ENCODE data around the gene BBIP1. TPM values are rescaled to one million over a fixed set of nuclear protein-coding genes. Genes with fewer than 3 reads are reported as not detected.

BBIP1 gene
- total RNA-seq, 1 donor, result 32.2 TPM

DNA sequence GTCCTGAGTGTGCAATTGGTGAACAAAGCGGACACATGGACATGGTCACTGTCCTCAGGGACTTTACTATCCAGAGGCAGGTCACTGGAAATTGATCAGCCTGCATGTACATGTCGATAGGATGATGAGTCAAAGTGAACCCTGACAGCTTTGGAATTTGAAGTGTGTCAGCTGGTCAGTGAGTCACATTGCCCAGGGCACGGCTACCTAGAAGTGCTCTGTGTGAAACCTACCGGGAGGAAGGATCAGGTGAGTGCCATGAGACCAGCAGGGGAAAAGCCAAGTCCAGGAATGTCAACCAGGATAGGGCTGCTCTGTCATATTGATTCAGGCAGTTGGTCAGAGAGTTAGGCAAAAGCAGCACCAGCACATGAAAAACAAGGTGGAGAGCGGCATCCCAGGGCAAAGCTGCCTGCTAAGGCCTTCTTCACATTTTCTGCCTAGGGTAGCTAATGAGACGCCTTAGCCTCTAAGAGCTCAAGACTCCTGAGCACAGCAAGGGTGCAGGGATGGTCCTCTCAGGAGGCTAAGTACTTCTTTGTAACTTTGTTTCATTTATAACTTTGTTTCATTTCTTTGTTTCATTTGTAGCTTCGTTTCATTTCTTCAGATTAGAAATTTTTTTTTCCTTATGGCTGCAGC is 66.6 kb downstream of the BBIP1 start:
- Histone ChIP-seq H3K36me3 (ENCODE audit: insufficient read depth, low read length) (no peaks in the 10 kb centered on the region), H4K20me1 (ENCODE audit: insufficient read depth, low read length) (no peaks in the 10 kb centered on the region), H3K27ac (ENCODE audit: low read depth, low read length) (no peak overlapping the region), H2AFZ (ENCODE audit: low read length) (no peak overlapping the region), H3K4me2 (ENCODE audit: insufficient read depth, low read length) (no peak overlapping the region), H3K4me3 (ENCODE audit: insufficient read depth, low read length) (no peak overlapping the region), H3K4me1 (ENCODE audit: insufficient read depth, low read length) (peaks cover 9% of the 10 kb centered on the region), H3K79me2 (ENCODE audit: insufficient read depth, low read length) (no peaks in the 10 kb centered on the region), H3K9me3 (ENCODE audit: low read depth, low read length) (no peaks in the 10 kb centered on the region), H3K27me3 (ENCODE audit: insufficient read depth, low read length) (peaks cover 3% of the 10 kb centered on the region)
- no peak for DNase-seq (ENCODE audit: insufficient read length, low spot score, missing footprints)
- TF ChIP-seq, protein P1, sequence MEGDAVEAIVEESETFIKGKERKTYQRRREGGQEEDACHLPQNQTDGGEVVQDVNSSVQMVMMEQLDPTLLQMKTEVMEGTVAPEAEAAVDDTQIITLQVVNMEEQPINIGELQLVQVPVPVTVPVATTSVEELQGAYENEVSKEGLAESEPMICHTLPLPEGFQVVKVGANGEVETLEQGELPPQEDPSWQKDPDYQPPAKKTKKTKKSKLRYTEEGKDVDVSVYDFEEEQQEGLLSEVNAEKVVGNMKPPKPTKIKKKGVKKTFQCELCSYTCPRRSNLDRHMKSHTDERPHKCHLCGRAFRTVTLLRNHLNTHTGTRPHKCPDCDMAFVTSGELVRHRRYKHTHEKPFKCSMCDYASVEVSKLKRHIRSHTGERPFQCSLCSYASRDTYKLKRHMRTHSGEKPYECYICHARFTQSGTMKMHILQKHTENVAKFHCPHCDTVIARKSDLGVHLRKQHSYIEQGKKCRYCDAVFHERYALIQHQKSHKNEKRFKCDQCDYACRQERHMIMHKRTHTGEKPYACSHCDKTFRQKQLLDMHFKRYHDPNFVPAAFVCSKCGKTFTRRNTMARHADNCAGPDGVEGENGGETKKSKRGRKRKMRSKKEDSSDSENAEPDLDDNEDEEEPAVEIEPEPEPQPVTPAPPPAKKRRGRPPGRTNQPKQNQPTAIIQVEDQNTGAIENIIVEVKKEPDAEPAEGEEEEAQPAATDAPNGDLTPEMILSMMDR (IDR thresholded peaks at IDR 0.05; ENCODE audit: extremely low read depth, low read depth, low read length), result no peak

DNA sequence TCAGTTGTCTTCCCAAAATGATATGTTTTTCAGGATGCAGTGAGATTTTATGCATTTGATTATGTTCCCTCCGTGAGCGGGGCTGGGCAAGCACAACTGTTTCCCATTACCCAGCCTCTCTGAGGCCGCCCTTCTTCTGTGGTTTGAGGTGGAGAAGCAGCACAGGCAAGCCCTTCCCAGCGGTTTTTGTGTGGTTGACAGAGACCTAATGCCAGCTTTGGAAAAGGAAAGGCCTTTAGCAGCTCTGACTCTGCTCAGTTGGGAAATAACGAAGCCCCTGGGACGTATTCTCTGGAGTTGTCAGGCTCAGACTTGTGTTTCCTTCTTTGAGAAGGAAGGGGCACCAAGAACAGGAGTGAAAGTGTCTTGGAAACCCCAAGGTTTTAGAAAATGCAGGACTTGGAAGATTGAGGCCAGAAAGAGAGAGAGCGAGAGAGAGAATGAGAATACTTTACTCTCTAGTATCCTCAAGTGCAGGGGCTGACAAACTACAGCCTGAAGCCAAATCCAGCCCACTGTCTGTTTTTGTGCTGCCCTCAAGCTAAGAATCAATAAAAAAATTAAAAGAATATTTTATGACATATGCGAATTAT is 67.9 kb downstream of the BBIP1 start:
- DNase-seq (ENCODE audit: insufficient read length, low spot score, missing footprints), result no peak
- Histone ChIP-seq H4K20me1 (ENCODE audit: insufficient read depth, low read length) (no peaks in the 10 kb centered on the region), H3K79me2 (ENCODE audit: insufficient read depth, low read length) (no peaks in the 10 kb centered on the region), H3K36me3 (ENCODE audit: insufficient read depth, low read length) (no peaks in the 10 kb centered on the region), H3K4me3 (ENCODE audit: insufficient read depth, low read length) (no peak overlapping the region), H2AFZ (ENCODE audit: low read length) (peak overlapping the region; percentile 80), H3K27ac (ENCODE audit: low read depth, low read length) (no peak overlapping the region), H3K9me3 (ENCODE audit: low read depth, low read length) (no peaks in the 10 kb centered on the region), H3K27me3 (ENCODE audit: insufficient read depth, low read length) (peaks cover 7% of the 10 kb centered on the region), H3K4me2 (ENCODE audit: insufficient read depth, low read length) (peak overlapping the region; percentile 35), H3K4me1 (ENCODE audit: insufficient read depth, low read length) (peaks cover 8% of the 10 kb centered on the region)
- TF ChIP-seq, protein P1 (IDR thresholded peaks at IDR 0.05; ENCODE audit: extremely low read depth, low read depth, low read length), result no peak

DNA sequence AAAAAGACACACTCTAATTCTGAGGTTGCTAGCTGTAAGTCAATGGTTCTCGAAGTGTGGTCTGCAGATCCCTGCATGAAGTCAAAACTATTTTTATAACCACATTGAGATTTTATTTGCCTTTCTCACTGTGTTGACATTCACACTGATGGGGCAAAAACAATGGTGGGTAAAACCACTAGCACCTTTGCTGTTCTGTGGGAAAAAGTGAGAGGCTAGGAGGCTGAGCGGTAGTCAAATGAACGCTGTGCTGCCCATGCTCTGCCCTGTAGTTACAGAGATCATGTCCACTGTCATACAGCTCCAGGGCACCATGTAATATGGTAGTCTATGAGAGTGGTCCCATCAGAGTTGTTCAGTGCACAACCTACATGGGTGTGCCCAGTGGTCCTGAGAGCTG is 68.9 kb downstream of the BBIP1 start:
- TF ChIP-seq, protein P1 (IDR thresholded peaks at IDR 0.05; ENCODE audit: extremely low read depth, low read depth, low read length), result no peak

More for the DNA sequence above, 68.9 kb downstream of the BBIP1 start:
- Histone ChIP-seq H3K79me2 (ENCODE audit: insufficient read depth, low read length) (no peaks in the 10 kb centered on the region), H3K4me1 (ENCODE audit: insufficient read depth, low read length) (peaks cover 8% of the 10 kb centered on the region), H4K20me1 (ENCODE audit: insufficient read depth, low read length) (no peaks in the 10 kb centered on the region), H3K4me3 (ENCODE audit: insufficient read depth, low read length) (no peak overlapping the region), H3K4me2 (ENCODE audit: insufficient read depth, low read length) (no peak overlapping the region), H3K9me3 (ENCODE audit: low read depth, low read length) (no peaks in the 10 kb centered on the region), H3K27me3 (ENCODE audit: insufficient read depth, low read length) (peaks cover 7% of the 10 kb centered on the region), H3K36me3 (ENCODE audit: insufficient read depth, low read length) (no peaks in the 10 kb centered on the region), H2AFZ (ENCODE audit: low read length) (no peak overlapping the region), H3K27ac (ENCODE audit: low read depth, low read length) (no peak overlapping the region)
- no peak for DNase-seq (ENCODE audit: insufficient read length, low spot score, missing footprints)

Other genes starting within 250 kb of the BBIP1 start
- 63.1 and 73.8 TPM in 2 replicates for gene PDCD4, start 47.3 kb downstream of the BBIP1 start, total RNA-seq
- gene SHOC2, start 424 bp upstream of the BBIP1 start, total RNA-seq, result 69.0 and 73.8 TPM in 2 replicates
- gene ADRA2A, start 157.8 kb upstream of the BBIP1 start, total RNA-seq, result 0.29 and 0.72 TPM in 2 replicates

Measured in osteoblast (primary cell).